HL-60/S4 (cell line): ENCODE data around the gene SPOP.

ENCODE experiments used
- in situ Hi-C: fragments of 300-500 bp; cut with MboI; formaldehyde crosslinking; loops from 2 replicates; pipeline ENCODE4 v1.14.3; 2022; ENCODE audit warnings: low sequenced_read_pairs

The SPOP gene

GRCh38 chr17:49590874-49591273, 87.0 kb downstream of the SPOP start:
- in situ Hi-C loops, result no loop called here

GRCh38 chr17:49589577-49589927, 88.3 kb downstream of the SPOP start:
- in situ Hi-C loops, result no loop called here

- in situ Hi-C loops, result no loop called here
Observed at GRCh38 chr17:49588726-49589576, 88.9 kb downstream of the SPOP start.

GRCh38 chr17:49588312-49588711, 89.6 kb downstream of the SPOP start:
- in situ Hi-C loops, result no loop called here

GRCh38 chr17:49587366-49588073, 90.4 kb downstream of the SPOP start:
- in situ Hi-C loops, result no loop called here

- in situ Hi-C loops, result no loop called here
Observed at GRCh38 chr17:49585422-49586027, 92.4 kb downstream of the SPOP start.

GRCh38 chr17:49583889-49584288, 94.0 kb downstream of the SPOP start:
- in situ Hi-C loops, result no loop called here

- in situ Hi-C loops, result no loop called here
Observed at GRCh38 chr17:49583226-49583625, 94.7 kb downstream of the SPOP start.

GRCh38 chr17:49582789-49583188, 95.1 kb downstream of the SPOP start:
- in situ Hi-C loops, result no loop called here

- in situ Hi-C loops, result no loop called here
Observed at GRCh38 chr17:49582055-49582722, 95.7 kb downstream of the SPOP start.

GRCh38 chr17:49581648-49581998, 96.3 kb downstream of the SPOP start:
- in situ Hi-C loops, result no loop called here

GRCh38 chr17:49580981-49581647, 96.8 kb downstream of the SPOP start:
- in situ Hi-C loops, result no loop called here

GRCh38 chr17:49580055-49580721, 97.7 kb downstream of the SPOP start:
- in situ Hi-C loops, result no loop called here

GRCh38 chr17:49579522-49579921, 98.4 kb downstream of the SPOP start:
- in situ Hi-C loops, result no loop called here

- in situ Hi-C loops, result no loop called here
Observed at GRCh38 chr17:49578952-49579500, 98.9 kb downstream of the SPOP start.

GRCh38 chr17:49578414-49578813, 99.5 kb downstream of the SPOP start:
- in situ Hi-C loops, result no loop called here

GRCh38 chr17:49577963-49578362, 99.9 kb downstream of the SPOP start:
- in situ Hi-C loops, result no loop called here

- in situ Hi-C loops, result no loop called here
Observed at GRCh38 chr17:49577650-49577934, 100.3 kb downstream of the SPOP start.

- in situ Hi-C loops, result no loop called here
Observed at GRCh38 chr17:49576917-49577649, 100.8 kb downstream of the SPOP start.
